GM11168 (cell line): ENCODE results near the gene BCL10.

Experiments
- in situ Hi-C: fragments of 300-500 bp; cut with MboI; formaldehyde crosslinking; loops from one replicate; pipeline ENCODE4 v1.12.0; 2022; ENCODE audit warnings: low sequenced_read_pairs; ENCODE audit not compliant: unreplicated experiment

Gene BCL10

DNA sequence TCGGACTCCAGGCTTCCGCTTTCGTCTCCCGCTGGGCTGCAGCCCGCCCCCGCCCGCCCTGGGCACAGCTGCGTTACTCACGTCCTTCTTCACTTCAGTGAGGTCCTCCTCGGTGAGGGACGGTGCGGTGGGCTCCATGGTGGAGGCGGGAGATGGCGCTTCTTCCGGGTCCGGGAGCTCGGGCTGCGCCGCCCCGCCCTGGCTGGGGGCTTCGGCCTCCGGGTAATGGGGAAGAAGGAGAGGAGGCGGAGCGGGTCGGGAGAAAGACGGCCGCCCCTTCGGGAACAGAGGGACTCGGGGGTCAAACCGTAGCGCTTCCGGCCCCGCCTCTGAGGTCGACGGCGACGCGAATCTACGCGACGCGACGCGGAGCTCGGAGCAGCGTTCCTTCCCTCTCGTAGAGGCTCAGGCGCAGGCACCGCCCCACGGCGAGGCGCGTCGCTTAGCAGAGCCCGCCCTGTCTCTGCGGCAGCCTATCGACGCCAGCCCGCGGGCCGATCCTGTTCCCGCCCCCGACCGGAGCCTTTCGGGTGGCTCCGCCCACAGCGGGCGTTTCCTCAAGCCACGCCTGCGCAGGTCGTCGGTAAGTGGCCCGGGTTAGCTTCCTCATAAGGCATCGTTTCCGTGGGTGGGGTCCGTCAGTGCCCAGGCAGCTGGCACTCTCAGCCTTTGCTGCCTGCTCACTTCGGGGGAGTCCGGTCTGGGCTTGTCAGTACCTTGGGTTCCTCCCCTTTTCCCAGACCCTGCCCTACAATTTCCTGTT lies at the start of gene BCL10:
BCL10 (minus strand) TSS at position 418 of the 763 bp plus-strand sequence; CDS start at position 138, 280 bp downstream.
- in situ Hi-C loops = loop anchor here (10.0 kb wide), 1 partner anchor 332 kb away; no protein-coding TSS in a partner anchor

DNA sequence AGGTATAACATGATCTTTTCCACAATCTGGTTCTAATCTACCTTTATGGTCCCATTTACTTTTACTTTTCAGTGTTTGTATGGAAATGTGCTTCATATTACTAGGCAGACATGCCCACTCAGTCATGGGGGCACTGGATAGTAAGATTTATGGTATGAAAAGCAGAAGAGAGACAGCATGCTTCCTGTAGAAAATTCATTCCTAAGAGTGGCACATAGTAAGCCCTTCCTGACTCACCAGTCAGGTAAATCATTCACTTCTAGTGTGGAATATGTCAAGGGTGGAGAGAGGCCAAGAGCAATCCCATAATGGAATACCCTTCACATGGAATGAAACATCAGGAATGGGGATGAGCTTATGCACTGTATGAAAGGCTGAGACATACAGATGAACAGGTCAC lies 49.5 kb upstream of the BCL10 start:
- in situ Hi-C loops = no loop called here

DNA sequence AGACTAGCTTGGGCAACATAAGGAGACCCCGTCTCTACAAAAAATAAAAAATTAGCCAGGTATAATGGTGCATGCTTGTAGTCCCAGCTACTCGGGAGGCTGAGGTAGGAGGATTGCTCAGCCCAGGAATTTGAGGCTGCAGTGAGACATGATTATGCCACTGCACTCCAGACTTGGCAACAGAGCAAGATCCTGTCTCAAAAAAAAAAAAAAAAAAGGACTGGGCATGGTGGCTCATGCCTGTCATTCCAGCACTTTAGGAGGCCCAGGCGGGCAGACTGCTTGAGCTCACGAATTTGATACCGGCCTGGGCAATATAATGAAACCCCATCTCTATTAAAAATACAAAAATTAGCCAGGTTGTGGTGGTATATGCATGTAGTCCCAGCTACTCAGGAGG lies 47.3 kb upstream of the BCL10 start:
- in situ Hi-C loops = loop anchor here (25.0 kb wide), 1 partner anchor 389 kb away; the partner anchor contains the start of gene ZNHIT6

DNA sequence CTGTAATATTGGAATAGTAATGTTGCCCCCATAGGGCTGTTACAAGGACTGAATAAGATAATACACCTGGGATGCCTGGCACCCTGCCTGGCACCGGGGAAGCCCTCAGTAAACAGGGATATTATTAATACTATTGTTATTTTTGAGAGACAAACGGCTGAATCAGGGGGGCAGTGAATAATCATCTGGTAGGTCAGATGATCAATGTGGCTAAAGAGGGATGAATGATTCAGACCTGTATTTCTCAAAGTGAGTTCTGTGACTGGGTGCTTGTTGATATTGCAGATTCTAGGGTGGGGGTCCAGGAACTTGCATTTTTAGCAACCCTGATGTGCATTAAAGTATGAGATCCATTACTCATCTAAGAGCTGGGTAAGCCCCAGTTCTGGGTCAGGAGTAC lies 46.2 kb upstream of the BCL10 start:
- in situ Hi-C loops = loop anchor here (25.0 kb wide), 1 partner anchor 390 kb away; the partner anchor contains the start of gene ZNHIT6

DNA sequence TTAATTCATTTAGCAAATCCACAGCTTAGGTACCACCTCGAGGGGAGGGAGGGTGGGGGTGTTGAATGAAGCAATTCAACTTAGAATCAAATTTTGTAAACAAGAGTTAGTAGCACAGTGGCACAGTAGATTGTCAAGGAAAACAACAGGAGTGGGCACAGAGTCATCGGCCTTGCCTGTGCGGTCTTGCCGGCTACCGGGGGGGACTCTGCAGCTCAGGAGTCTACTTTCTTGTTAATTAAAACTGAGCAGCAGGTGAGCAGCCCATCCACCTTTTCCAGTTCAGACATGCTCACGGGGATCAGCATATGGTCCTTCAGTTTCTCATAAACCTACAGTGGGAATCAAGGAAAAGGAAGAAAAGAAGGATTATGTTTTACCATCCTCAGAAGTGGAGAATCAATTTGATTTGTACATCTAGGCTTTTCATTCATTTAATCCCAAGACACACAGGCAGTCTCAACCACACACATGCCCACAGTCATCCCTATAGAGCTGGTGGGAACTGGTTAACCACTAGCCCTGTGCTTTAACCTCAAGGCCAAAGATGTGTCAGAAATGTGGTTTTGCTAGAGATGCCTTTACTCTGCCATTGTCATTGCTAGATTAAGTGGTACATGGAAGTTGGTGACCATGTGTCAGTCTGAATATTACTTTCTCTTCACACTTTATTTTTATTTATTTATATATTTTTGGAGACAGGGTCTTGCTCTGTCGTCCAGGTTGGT lies 45.0 kb upstream of the BCL10 start:
- in situ Hi-C loops = loop anchor here (25.0 kb wide), 1 partner anchor 391 kb away; the partner anchor contains the start of gene ZNHIT6

DNA sequence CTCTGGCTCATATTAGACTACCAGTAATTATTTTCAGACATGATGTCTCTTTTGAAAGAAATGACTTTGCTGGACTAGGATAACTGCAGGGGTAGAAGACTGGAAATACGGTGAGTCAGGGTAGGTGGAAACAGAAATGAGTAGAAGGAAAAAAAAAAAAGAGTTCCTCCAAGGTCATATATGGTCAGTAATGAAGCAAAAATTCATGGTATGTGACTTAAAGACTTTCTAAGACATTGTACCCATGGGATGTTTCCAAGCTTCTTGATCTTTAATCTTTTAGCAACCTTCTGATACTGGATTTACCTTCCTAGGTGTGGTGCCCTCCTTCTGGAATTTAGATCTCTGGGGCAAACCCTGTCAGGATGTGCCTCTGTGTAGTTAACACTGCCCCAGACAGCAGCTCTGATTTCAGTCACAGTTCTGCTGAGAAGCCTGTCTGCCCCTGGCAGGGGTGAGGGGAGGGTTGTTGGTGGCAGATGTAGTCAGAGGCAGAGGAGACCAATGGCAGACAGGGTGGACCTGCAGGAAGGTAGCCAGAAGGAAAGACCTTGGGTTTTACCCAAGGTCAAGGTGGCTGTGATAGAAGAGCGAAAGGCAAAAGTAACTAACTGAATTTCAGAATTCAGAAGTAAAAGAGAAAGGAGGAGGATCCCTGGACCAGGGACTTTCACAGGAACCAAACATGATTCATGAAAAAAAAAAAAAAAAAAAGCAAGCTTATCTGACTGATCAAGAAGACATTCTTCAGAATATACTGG lies 44.1 kb upstream of the BCL10 start:
- in situ Hi-C loops = loop anchor here (25.0 kb wide), 1 partner anchor 392 kb away; the partner anchor contains the start of gene ZNHIT6

DNA sequence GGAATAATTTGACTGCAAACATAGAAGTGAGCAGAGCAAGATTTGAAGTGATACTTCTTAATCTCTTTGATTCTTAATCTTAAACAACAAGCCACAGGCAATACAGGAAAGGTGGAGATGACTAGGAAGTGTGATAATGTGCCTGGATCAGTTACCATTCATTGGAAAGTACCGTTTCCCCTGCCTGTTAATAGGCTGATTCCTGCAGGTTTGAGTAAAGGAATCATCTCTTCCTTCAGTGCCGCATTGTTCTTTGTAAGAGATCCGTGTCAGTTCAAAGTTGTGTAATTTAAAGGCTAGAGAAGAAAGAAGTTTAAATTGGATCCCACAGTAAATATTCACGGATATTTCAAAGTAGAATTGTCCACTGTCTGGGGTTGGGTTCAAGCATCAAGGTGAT lies 43.5 kb upstream of the BCL10 start:
- in situ Hi-C loops = loop anchor here (25.0 kb wide), 1 partner anchor 392 kb away; the partner anchor contains the start of gene ZNHIT6

DNA sequence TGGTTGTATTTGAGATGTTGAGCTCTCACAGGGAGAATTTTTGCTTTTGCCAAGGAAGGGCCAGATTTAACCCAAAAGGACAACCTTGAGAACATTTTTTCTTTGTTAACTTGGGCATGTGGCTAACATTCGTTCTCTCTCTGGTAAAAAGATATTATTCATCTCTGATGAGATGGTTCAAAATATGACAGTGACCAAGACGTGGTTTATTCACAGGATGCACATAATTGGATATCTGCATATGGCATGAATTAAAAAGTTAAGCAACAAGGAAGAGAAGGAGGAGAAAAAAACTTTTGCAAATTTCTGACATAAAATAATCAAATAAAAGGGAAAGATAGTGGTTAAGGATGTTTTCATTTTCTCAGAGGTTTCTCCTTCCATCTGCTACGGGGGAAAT lies 43.1 kb upstream of the BCL10 start:
- in situ Hi-C loops = loop anchor here (25.0 kb wide), 1 partner anchor 393 kb away; the partner anchor contains the start of gene ZNHIT6

DNA sequence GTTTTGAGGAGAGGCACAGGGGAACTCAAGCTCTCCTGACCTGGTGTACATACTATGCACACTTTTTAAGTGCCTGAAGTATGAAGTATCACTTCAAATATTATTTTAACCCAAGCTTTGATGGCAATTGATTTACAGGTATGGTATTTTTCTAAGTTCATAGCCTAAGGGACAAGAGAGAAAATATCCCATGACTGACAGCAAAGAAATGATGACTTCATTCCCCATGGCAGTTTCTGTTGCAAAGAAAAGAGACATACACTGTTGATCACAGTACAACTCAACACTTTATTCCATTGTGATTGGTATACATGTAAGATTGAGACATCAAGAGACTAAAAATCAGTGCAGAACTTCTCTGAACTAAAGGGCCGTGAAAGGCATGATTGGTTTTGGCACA lies 41.8 kb upstream of the BCL10 start:
- in situ Hi-C loops = loop anchor here (25.0 kb wide), 1 partner anchor 394 kb away; the partner anchor contains the start of gene ZNHIT6

DNA sequence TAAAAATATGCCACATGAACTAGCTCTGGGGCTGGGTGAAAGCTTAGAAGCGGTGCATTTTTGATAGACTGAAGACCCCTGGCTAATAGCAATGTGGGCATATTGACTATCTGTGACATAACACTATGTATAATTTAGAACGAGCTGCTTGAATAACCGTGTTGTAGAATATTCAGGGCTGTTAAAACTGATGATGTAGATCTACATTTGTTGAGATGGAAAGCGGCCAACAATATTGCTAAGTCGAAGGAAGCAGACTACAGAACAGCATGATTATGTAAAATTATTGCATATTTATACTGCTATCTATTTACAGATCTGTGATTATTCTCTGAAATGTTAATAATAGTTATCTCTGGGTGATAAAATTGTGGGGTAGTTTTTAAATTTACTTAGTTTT lies 41.1 kb upstream of the BCL10 start:
- in situ Hi-C loops = loop anchor here (25.0 kb wide), 1 partner anchor 395 kb away; the partner anchor contains the start of gene ZNHIT6

DNA sequence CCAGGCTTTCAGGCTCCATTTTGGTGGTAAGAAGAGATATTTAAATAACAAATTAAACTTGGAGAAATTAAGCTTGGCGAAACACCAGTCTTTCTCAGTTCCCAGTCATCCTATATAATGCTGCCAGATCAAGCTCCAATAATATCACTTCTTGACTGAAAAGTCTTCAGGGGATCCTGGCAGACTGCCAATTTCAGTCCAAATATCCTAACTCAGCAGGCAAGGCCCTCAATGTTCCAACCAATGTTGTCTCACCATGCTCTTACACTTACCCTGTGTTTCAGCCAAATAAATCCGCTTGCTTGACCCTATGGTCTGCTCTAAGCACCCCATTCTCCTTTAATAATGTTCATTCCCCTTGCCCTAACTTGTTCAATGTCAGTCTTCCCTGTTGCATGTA lies 39.9 kb upstream of the BCL10 start:
- in situ Hi-C loops = loop anchor here (25.0 kb wide), 1 partner anchor 396 kb away; the partner anchor contains the start of gene ZNHIT6

DNA sequence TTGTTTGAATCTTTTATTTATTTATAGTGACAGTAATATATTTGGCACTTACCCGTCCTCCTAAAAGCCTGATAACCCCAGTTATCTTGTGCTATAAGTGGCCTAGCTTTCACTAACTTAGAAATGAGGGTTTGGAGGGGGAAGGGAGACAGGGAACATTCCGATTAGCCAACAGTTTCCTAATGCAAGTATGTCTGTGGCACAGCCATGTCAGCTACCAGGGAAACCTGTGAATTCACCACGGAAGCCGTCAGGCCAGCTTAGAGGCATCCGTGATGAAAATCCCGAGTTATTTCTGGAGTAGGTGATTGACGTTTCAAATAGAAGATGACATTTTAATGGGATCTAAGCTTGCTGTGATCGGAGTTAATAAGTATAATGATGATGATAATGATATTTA lies 39.4 kb upstream of the BCL10 start:
- in situ Hi-C loops = loop anchor here (25.0 kb wide), 1 partner anchor 397 kb away; the partner anchor contains the start of gene ZNHIT6

DNA sequence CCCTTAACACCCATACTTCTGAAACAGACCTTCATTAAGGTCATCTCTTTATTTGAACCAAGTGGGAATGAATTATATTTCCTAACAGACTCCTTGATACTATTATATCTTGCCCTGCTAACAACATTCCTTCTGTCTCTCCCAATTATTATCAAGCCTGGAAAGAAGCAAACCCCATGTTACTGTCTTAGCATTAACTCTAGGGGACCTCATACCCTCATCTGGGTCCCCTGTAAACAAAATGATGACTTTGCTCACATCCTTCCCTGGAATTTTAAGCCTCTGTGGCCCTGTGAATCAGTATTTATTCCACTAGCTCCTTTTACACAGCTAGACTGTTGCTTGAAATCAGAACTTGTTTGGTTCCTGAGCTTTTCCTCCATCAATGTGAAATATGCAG lies 38.3 kb upstream of the BCL10 start:
- in situ Hi-C loops = loop anchor here (25.0 kb wide), 1 partner anchor 398 kb away; the partner anchor contains the start of gene ZNHIT6

DNA sequence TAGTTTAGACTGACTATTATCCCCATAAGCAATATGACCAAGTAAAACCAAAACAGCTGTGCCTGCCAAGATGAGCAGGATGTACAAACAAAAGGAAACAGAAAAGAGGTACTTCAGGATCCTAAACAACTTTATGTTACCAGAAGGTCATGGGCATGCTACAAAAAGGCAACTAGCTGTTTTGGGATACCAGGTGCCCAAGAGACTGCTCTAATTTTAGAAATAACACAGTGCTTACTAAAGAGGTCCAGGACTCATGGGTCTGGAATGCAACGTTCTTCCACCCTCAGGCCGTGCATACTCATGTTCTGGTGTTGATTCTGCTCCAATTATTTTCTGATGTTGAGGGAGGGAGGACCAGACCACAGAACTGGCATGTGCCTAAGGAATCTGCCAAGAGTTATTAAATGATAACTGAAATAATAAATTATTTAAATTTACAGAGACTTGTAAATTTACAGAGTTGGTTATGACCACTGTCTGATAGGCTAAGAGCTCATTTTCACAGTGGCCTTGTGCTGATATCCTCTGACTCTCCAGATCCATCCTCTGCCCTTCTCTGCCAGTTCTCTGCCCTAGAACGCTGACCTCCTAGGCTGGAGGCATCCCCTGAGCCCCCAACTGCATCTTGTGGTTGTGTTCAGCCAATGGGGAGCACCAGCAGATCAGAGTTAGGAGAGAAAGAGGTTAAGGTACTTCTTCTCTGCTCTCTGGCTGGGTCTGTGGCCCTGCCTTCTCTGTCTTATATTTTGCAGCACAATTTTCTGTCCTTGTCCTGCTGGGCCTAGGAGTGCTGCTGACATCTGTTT lies 37.7 kb upstream of the BCL10 start:
- in situ Hi-C loops = loop anchor here (25.0 kb wide), 1 partner anchor 398 kb away; the partner anchor contains the start of gene ZNHIT6

DNA sequence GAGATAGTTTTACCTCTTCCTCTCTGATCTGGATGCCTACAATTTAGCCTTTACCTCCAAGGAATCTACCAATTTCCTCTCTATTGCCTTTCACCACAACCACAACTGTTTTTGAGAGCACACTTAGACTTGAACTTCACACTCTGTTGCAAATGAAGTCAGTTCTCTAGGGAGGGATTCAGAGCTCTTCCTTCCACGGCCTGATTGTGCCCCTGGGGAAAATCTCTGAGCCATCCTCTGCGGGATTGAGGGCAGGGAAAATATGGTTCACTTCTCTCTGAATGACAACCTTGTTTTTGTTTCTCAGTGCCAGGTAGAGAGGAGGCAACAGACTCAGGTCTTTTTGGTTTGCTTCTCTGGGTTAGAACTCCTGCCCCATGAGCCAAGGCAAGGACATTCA lies 35.4 kb upstream of the BCL10 start:
- in situ Hi-C loops = loop anchor here (25.0 kb wide), 1 partner anchor 400 kb away; the partner anchor contains the start of gene ZNHIT6

DNA sequence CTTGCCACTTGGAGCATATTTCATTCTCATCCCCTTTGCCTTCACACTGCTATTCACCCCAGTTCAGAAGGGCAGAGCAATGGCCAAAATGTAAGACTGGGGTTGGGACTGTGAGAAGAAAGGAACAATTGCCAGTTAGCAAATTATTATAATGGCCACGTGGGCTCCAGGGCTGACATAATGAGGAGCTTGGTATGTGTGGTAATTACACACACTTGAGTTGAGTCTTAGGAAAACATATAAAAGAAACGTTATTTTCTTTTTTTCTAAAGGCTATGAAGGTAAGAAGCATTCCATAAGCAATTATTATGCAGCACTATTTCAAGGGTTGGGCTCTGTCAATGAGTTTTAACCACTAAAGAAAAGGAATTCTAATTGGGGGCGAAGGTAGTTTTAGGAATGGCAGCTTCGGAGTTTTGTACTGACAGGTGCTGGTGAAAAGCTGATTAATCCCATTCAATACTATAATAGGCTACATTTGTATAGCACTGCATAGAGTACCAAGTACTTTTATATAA lies 32.5 kb upstream of the BCL10 start:
- in situ Hi-C loops = loop anchor here (10.0 to 25.0 kb wide), 2 partner anchors 266 to 403 kb away; partner anchors contain the start of gene ZNHIT6

DNA sequence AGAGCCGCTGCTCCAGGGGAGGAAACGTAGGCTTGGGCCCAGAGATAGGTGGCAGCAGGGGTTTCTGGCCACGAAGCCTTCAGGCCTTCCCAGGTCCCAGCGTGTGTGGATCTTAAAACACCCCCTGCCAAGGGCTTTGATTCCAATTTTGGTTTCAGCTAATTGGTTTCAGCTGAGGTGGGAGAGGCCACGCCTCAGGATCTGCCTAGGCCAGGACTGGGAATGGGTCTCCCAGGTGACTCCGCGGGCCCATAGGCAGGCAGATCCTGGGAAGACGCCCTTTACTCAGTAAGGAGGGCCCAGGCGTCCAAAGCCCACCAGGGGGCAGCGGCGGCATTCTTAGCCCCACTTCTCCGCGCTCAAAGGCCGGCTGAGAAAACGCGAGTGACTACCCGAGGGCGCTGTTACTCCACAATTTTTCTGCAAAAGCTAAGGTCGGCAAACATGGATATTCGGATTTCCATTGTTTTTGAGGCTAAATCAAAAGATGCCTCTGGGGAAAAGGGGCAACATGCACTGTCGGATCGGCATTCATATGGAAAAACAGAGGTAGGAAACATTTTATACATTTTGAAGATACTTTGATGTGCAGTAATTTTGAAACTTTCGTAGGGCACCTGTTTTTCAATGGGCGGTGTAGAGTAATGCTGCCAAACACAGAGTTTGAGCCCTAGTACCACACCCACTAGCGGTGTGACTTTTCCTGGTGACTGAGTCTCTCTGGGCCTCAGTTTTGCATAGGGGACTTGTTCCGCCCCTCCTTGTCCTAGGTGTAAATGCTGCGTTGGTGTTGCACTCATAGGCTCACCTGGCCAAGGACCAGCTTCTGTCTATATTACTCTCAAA lies 31.8 kb upstream of the BCL10 start:
- in situ Hi-C loops = loop anchor here (10.0 to 25.0 kb wide), 2 partner anchors 267 to 404 kb away; partner anchors contain the start of gene ZNHIT6

DNA sequence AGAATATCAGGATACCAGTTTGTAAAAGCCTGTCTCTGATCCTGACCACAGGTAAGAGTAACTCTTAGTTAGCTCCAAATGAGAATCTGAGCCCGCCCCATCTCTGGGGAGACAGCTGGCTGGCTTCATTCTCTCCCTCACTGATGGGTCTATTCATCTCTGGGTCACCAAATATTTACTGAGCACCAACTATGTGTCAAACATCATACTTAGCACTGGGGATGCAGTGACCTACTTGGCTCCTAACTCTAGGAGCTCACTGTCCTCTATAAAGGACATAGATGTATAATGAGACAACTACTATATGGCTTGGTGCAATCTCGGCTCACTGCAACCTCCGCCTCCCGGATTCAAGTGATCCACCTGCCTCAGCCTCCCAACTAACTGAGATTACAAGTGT lies 29.8 kb upstream of the BCL10 start:
- in situ Hi-C loops = loop anchor here (10.0 to 25.0 kb wide), 2 partner anchors 269 to 406 kb away; partner anchors contain the start of gene ZNHIT6
